Measurements from ENCODE around the gene NRP2.

Gene NRP2, protein sequence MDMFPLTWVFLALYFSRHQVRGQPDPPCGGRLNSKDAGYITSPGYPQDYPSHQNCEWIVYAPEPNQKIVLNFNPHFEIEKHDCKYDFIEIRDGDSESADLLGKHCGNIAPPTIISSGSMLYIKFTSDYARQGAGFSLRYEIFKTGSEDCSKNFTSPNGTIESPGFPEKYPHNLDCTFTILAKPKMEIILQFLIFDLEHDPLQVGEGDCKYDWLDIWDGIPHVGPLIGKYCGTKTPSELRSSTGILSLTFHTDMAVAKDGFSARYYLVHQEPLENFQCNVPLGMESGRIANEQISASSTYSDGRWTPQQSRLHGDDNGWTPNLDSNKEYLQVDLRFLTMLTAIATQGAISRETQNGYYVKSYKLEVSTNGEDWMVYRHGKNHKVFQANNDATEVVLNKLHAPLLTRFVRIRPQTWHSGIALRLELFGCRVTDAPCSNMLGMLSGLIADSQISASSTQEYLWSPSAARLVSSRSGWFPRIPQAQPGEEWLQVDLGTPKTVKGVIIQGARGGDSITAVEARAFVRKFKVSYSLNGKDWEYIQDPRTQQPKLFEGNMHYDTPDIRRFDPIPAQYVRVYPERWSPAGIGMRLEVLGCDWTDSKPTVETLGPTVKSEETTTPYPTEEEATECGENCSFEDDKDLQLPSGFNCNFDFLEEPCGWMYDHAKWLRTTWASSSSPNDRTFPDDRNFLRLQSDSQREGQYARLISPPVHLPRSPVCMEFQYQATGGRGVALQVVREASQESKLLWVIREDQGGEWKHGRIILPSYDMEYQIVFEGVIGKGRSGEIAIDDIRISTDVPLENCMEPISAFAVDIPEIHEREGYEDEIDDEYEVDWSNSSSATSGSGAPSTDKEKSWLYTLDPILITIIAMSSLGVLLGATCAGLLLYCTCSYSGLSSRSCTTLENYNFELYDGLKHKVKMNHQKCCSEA
- 112 to 755 (median 333) reads per million in 18 experiments for total RNA-seq

DNA sequence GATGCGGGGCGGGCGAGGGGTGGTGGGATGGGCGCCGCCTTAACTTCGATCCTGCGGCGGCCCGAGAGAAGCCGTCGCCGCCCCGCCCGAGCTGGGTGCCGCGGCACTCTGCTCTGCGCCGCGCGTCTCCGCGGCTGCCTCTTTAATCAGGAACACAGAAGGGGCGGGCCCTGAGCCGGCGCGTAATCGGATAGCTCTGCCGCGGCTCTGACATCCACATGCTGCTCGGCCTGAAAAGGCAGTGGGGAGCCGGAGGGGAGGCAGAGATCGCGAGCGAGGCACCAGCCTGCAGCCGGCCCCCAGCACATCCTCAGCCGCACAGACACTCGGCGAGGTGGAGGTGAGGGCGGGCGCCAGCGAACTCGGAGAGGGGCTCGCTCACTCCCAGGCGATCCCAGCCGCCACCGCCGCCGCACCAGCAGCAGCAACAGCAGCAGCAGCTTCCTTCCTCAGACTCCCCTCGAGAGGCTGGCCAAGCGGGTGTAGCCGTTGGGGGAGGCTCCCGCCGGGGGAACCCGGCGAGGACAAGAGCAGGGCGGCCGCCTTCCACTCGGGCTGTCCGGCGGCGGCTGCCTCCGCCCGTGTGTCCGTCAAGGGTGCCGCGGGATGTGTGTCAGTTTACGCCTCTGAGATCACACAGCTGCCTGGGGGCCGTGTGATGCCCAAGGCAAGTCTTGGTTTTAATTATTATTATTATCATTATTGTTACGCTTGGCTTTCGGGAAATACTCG lies at the start of gene NRP2:
TSS of gene NRP2 (plus strand) at position 263 of the 732 bp plus-strand sequence. CDS start 790 bp downstream, outside the sequence.
- DNase-seq = peak; percentile 69 to 91

DNA sequence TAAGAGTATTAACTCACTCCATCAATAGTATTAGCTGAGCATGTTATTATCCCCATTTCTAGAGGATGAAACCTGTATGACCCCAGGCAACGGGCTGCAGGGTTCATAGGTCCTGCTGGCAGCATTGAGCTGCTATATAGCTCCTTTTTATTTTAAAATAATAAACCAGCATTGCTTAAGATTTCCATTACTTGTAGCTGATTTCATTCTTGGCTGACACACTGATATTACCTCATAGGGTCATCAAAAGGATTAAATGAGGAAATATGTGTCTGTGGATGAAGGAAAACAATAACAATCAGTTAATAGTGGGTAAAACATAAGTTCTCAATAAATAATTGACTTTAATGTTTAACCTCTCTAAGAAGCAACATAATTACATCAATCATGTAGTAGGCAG lies 48.3 kb upstream of the NRP2 start:
- no peak for DNase-seq

DNA sequence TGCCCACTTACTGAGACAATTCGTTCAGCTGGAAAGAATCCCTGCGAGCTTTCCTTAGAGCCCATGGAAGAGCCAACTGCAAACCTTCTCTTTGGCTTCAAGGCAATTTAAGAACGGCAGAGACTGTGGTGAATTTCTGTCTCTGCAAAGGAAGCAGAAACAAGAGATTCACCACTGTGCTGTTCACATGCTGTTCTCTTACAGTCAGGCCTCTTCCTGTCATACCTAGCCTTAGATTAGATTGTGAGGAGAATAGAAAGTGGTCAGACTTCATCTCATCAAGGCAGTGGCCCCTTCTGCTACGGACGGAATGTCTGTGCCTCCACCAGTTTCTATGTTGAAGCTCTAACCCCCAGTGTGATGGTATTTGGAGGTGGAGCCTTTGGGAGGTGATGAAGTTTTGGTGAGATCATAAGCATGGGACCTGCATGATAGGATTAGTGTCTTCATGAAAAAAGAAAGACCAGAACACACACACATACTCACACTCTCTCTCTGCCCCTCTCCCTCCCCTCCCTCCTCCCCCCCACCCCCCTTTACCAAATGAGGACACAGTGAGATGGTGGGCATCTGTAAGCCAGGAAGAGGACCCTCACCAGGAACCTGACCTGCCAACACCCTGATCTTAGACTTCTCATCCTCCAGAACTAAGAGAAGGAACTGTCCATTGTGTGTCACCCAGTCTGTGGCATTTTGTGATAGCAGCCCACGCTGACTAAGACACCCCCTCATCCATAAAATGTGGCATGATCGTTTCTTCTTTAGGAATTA lies 45.6 kb upstream of the NRP2 start:
- DNase-seq = no peak

DNA sequence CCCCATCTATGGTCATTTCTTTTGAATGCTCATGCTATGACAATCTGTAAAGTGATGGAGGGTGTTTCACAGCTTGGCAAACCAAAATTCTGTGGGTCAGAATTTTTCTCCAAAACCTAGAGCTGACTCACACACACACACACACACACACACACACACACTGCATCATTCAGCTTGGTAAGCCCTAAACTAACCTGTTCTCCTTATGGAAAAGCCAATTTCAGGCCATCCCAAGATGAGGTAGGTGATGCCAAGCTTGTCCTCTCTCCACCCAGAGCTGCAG lies 45.0 kb upstream of the NRP2 start:
- DNase-seq = no peak

DNA sequence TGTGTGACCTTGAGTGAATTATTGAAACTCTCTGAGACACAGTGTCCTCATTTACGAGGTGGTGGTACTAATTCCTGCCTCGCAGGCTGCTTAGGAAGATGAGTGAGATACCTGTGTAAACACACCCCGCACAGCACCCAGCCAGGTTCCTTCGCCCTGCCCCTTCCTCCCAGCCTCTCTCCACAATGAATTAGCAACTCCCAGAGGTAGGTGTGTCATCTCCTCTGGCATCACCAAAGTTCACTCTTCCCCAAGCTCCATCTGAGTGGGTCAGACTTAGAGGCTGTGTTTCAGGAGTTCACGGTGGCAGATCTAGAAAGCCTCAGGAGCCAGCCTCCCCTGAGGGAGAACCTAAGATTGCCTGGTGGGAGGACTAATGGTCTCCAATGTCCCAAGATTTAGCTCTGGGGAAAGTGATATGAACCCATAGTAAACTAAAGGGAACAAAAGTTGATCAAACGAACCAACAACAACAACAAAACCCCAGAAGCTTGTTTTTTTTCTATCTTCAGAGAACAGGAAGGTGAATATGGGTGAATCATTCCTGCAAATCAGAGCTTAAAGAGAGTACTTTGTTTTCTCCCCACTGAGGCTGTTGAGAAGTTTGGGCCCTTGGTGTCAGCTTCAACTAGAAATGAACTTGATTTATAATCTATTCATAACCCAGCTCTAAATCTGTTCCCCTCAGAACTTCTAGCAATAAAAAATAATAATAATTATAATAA lies 44.4 kb upstream of the NRP2 start:
- DNase-seq = no peak

DNA sequence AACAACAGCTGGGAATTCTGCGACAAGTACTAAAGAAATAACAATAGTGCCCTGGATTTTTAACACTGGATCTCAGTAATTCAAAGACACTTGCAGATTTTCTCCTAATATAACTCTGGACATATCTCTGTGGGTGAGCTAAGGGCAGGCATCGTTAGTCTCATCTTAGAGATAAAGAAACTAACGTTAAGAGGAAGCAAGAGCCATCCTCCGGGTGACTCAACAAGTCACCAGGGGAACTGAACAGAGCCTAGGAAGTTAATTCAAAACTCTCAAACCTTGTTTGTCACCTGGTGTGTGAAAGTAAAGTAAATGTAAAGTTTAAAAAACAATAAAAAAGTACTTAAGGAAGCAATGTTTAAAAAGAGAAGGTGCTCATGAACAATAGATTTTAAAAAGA lies 41.6 kb upstream of the NRP2 start:
- peak; percentile 43 to 56 for DNase-seq

DNA sequence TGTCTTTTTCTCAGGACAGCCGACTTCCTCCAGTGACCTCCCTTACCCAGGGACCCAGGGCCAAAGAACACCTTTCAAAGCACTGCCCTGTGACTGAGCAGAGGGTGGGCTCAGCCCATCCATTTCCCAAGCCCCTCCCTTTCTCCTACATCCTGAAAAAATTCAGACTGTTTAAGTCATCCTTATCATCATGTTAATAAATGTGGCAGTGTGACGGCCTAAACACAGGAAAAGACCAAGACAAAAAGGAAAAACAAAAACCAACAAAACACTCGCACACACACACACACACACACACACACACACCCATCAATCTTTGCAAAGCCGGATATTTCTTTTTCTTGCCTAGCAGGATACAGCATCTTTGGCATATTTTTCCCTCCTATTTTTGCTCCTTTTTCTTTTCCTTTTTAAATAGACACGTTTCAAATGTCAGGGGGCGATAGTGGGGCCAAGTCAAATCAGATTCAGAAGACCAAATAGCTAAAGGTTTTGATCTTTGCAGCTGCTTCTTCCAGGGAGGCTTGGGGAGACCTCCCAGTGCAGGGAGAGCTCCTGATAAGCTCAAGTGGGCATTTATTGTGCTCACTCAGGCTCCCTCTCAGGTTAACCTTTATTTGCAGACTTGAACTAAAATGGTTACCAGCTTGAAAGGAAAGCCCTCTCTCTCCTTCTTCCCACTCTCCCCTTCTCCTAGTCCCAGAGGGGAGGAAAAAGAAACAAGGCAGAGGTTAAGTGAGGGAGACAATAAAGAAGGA lies 39.5 kb upstream of the NRP2 start:
- DNase-seq = no peak

DNA sequence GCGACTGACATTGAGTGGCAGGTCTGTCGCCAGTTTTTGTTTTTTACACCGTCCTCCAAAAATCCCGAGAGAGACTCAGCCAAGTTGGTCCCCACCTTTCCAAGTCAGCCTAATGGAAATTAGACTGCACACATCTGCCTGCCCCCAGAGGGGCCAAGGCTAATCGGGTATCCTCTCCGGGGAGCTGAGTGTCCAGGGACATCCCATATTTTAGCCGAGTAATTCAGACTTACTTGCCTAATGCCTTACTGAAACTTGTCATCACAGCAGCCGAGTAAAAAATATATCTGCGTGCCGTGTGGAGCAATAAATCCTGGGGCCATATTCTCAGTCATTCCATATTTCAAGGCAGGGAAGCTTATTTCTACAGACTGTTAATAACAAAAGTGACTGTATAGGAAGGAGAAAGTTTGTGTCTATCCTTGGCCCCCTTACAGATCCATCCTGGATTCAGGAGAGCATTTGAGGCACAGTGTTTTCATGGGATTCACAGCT lies 38.9 kb upstream of the NRP2 start:
- no peak for DNase-seq

DNA sequence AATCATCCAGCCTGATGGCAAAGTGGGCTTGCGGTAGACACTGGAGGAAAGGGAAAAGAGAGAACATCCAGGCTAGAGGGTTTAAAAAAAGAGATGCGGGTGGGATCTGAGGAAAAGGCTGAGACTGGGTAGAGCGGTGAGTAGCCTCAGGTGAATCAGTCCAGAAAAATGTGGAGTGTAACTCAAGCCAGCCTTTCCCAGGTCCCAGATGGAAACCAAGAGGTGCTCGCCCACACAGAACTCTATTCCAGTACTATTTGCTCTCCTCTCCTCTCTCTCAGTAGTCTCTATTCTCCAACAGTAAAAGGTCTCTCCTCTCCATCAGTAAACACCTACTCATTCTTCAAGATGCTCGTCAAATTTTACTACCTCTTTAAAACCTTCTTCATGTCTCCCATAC lies 38.3 kb upstream of the NRP2 start:
- no peak for DNase-seq

DNA sequence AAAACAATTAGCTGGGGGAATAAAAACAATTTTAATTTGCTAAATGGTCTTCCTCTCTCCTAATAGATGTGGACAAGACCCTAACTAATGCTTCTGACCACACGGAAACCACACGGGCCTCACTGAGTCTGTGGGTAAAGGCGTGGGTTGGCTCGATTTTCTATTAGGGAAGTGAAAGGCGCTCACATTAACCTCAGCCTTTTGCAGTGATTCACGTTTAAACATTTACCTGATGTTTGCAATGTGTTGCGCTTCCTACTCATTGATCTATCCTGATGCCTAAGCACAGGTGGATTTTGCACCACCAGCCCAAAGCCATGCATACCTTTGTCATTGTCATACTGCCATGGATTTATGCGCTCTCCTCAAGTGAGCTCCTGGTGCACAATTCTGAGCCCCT lies 35.6 kb upstream of the NRP2 start:
- peak in 1 of 2 donors; percentile 36 for DNase-seq

DNA sequence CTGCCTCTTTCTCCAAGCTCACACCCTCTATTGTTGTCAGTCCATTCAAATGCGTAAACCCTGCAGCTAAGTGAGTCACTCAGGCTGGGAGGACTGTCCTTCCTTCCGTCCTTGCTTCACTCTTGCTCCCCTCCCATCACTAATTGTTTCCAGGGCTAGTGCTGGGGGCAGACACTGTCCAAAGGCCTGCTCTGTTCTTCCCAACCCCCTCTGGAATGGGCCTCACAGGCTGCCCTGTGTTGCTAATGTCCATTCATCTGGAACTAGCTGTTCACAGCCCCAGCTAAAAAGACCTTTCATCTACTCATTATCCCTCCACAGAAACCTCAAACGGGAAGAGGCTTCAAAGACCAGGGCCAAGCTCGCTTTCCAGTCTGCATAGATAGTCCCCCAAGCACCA lies 31.9 kb upstream of the NRP2 start:
- DNase-seq = no peak

DNA sequence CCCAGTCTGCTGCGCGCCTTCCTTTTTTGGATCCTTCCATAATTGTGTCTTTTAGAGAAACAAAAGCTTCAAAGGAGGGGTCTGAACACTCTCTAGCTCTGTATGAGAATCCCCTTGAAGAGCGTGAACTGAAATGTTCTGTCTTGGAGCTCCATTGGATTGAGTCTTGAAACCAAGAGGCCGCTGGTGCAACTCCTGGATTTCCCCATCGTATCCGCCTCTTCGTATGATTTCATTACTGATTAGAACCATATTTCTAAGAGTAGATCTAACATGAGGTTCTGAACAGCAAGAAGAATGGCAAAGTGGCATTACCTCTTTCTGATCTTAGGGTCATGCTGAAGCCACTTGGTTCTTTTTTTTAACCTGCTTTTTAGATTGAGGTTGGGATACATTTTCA lies 31.4 kb upstream of the NRP2 start:
- DNase-seq = no peak

DNA sequence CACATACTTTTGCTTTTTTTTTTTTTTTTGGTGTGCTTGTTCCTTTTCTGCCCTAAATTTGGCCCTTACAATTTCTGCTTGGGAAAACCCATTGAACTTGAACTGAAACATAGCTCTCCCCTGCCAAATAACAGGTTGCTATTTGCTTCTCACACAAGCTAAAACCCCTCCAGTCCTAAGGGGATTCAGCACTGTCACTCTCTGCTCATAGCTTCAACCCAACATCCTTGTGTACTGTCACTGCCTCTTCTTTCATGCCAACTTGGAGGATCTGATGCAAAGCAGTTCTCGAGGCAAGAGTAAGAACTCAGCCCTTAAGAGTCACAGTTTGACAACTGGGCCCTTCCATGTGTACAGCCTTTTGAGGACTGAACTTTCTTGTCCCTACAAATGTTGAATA lies 30.6 kb upstream of the NRP2 start:
- no peak for DNase-seq

DNA sequence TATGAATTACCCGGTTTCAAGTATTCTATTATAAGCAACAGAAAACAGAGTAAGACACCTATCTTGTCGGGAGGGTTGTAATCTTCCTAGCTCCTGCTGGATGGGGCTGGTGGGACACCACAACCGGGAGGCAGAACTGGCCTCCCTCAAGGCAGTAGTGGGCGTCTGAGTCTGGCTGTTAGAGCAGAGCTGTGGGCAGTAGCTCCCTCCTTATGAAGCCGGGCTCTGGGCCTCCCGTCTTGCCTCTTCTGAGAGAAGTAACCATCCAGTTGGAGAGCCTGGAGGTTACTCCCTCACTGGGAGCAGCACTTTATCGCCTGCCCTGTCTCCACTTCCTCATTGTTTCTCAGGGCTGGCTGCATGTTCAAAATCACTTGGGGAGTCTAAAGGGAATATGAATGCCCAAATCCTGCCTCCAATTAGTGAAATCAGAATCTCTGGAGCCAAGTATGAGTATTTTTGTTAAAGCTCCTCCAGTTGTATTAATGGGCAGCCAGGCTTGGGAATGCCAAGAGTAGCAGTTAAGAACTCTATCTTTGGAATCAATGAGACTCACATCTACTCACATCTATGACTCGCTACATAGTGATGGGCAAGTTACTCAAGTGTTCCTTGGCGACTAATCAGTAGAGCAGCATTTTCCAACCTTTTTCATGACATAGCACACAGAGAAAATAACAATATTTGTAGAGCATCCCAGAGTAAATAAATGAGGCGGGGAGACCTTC lies 27.3 kb upstream of the NRP2 start:
- no peak for DNase-seq

DNA sequence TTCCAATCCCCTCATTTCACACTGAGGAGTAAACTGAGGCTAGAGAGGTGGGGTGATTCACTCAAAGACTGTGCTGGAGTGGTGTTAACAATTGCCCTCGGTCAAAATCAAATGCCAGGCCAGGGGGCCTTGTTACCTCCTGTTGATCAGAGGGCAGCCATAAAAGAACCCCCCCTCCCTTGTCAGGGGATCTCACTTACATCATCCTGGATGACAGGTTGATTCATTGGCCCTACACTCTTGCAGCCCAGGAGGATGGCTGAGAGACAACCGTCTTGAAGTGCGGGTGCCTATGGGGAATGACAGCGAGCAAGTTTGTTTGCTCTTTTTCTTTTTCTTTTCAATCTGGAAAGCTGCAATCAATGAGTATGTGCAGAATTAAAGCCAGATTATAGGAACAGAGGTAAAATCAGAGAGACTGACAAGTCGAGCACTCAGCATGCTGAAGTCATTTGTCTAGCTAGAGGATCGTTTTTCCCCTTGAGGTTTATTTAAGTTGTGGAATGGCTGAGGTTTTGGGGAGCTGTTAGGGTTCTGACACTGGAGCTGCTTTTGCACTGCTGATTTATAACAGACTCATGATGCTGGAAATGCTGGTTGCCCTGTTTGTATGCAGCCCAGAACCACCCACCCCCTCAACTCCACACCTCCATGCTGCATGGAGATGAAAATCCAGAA lies 26.4 kb upstream of the NRP2 start:
- DNase-seq = no peak

DNA sequence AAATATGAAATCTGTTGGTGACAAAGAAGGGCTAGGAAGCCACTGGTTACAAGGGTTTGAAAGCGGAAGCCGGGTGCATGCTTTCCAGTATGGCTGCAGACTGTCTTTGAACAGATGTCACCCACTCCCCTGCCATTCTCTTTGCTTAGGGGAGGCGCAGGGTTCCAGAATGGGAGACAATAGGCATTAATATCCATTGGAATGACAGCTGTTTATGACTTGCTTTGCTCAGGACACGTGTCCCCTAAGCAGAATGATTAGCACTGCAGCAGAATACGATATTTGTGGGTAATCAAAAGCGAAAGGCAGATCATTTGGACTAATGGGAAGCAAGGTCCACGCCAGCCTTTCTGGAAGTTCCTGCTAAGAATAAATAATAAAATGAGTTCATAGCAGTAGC lies 25.8 kb upstream of the NRP2 start:
- DNase-seq = no peak

DNA sequence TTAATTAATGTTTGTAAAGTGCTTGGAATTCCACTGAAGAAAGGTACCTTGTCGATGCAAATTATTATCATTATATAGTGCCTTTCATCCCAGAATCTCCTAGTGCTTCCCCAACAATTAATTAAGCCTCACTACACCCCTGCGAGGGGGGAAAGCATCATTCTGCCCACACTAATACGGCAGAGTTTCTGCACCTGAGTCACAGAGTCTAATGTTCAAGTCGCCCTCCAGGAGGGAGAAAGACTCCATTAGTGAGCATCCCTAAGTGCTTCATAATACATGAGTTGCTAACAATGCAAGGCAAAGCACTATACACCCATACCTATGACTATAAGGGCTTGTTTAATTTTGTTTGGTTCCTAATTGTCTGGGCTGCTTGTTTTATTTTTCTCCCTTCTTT lies 25.4 kb upstream of the NRP2 start:
- no peak for DNase-seq

DNA sequence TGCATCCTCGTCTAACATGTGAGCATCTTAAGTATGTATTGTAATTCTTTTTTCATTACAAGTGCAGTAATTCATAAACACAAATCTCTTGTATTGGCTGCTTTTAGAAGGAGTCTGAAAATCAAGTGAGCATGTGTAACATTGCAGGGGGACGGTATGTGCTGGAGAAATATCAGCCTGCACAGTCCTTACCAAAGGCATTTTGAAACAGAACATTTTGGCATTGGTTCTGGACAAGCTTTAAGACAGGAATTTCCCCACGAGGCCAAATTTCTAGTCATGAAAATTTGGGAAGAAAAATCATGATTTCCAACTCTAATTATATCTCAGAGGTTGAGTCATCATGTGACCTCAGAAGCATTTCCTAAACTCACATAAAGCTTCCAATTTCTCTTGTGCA lies 24.7 kb upstream of the NRP2 start:
- no peak for DNase-seq

DNA sequence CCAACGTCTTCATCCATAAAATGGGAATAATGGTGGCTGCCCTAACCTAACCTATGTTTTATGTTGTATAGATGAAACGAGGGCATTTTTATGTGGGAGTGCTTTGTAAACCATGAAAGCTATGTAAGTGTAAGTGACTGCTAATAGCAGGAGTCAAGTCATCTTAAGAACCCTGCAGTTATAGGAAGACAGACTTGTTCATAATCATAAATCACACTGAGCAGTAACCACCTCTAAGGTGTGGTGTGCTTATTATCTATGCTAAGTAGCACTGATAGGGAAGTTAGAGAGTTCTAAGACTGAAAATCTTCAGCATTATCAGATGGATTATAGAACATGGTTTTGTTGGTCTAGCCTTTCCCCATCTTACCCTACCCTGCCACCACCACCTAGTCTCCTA lies 24.2 kb upstream of the NRP2 start:
- DNase-seq = no peak

DNA sequence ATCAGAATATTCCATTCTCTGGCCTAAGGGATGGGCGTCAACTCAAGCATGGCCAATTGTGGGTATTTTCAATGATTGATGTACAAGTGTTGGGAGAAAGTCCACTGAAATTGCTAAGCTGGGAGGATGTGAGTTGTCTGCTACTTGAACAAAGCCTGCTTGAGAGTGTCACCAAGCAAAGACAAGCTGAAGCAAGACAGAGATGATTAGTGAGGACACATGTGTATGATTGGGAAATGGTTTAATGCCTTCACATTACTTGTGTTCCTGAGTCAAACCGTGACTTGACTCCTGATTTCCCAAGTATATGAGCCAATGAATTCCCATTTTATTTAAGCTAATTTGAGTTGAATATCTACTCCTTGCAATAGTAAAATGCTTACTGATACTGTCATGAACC lies 23.7 kb upstream of the NRP2 start:
- no peak for DNase-seq

Data from inflammatory macrophage (primary cell).